Measurements from ENCODE around the gene SNRPD2. TPM values are rescaled to one million over a fixed set of nuclear protein-coding genes. Genes with fewer than 3 reads are reported as not detected.

Gene SNRPD2
- total RNA-seq (2021; fragmentation: NEBNext Ultra II Directional; extraction: Animal tissue kit (Norgen Biotek cat#: 25700)) = 759 and 761 TPM in 2 replicates
- polyA plus RNA-seq (2011; rRNA removed) = 493 and 645 TPM in 2 replicates
- 908 TPM for polyA plus RNA-seq (2011; cell fraction: cytosol; rRNA removed)
- 511 TPM for polyA plus RNA-seq (2011; cell fraction: nucleus; rRNA removed)
- 587 to 956 TPM (median 875 TPM) in 4 replicates for polyA plus RNA-seq (2012, experiment 1 of 2)
- polyA plus RNA-seq (2012, experiment 2 of 2) = 702 TPM
- 2,416 TPM for polyA plus RNA-seq (2013, experiment 1 of 2)
- 2,457 TPM for polyA plus RNA-seq (2013, experiment 2 of 2)
- polyA minus RNA-seq (2011; rRNA and poly(A)+ RNA removed) = 127 and 148 TPM in 2 replicates
- 123 TPM for polyA minus RNA-seq (2011; cell fraction: cytosol; rRNA and poly(A)+ RNA removed)
- 192 TPM for polyA minus RNA-seq (2011; cell fraction: nucleus; rRNA and poly(A)+ RNA removed)
- long read RNA-seq, experiment 1, transcript SNRPD2-201 (3 exons, 901 nt) = major isoform, 276 of 380 reads
- long read RNA-seq, experiment 1, partial matches to known transcripts = 86 of 380 reads
- long read RNA-seq, experiment 1, other reads (novel, unspliced or antisense) = 9 of 380 reads
- long read RNA-seq, experiment 2, partial matches to known transcripts = 3 of 10 reads
- long read RNA-seq, experiment 2, other reads (novel, unspliced or antisense) = 3 of 10 reads

GRCh38 chr19:45691516-45692186, at the start of gene SNRPD2:
Gene SNRPD2, minus strand, starts transcription at chr19:45691953. Its CDS starts 65 bp downstream, at chr19:45691888.
- H3K27ac ChIP-seq (ENCODE audit: low read depth, low read length) = peak within 1 kb of the TSS; percentile 79
- H3K4me3 ChIP-seq (ENCODE audit: extremely low read depth in 1 of 4, insufficient read depth in 2 of 4, low read depth in 3 of 4, low read length in 4 of 4) = peak within 1 kb of the TSS; percentile 73 to 89 (median 84)
- peak within 1 kb of the TSS; percentile 74 to 95 (median 83) for H3K9ac ChIP-seq (replicated peaks in 1 of 4; ENCODE audit: extremely low read depth in 1 of 4, low read depth in 3 of 4, low read length in 3 of 4)
- peaks cover 3% of the 10 kb centered on the region; the same call in 1 of the 2 replicates for H3K23me2 ChIP-seq (ENCODE audit: low read depth, low read length)
- DNase-seq (ENCODE audit: low read depth in 1 of 2, low spot score in 2 of 2) = peak in 1 of 2 experiments; percentile 97
- H4K8ac ChIP-seq (ENCODE audit: extremely low read depth, insufficient read depth, low read length) = peak within 1 kb of the TSS; percentile 82
- FAIRE-seq = peak; percentile 81
- H4K91ac ChIP-seq (replicated peaks; ENCODE audit: insufficient read length, low read length) = peak within 1 kb of the TSS; percentile 78
- POLR2A ChIA-PET (ENCODE audit: partially characterized antibody) = interaction anchor here (0.7 to 4.8 kb wide), 28 partner anchors 10 to 184 kb away, joined by 3 to 74 read pairs (median 4); partner anchors contain the start of genes DMWD, FBXO46, SIX5 and VASP
- H2BK120ac ChIP-seq (replicated peaks; ENCODE audit: low read depth, low read length) = no peak within 1 kb of the TSS
- 2% methylated on average over 36 of the region's 36 CpGs; no CpG with 5 or more reads in 1 of the 2 experiments for WGBS, 2 experiments (ENCODE audit: extremely low coverage in 1 of 2, insufficient coverage in 1 of 2, insufficient read length in 1 of 2, insufficient replicate concordance in 2 of 2, low coverage in 1 of 2, low lambda C conversion rate in 2 of 2, missing lambda C conversion rate in 1 of 2)
- no peaks in the 10 kb centered on the region for H3K27me3 ChIP-seq (replicated peaks in 1 of 4; ENCODE audit: control insufficient read depth in 3 of 4, extremely low read depth in 1 of 4, insufficient read depth in 3 of 4, low read length in 3 of 4)
- no peak within 1 kb of the TSS for H3K14ac ChIP-seq (ENCODE audit: insufficient read length)
- no peak within 1 kb of the TSS for H2BK12ac ChIP-seq (ENCODE audit: low read depth, low read length)
- peaks cover 14 to 37% (median 27%) of the 10 kb centered on the region in 4 experiments for H3K36me3 ChIP-seq (ENCODE audit: control insufficient read depth in 2 of 4, insufficient read depth in 4 of 4, low read length in 3 of 4)
- H3K23ac ChIP-seq (ENCODE audit: insufficient read length) = no peak within 1 kb of the TSS
- peak within 1 kb of the TSS; percentile 63 to 82 for H3K4me2 ChIP-seq (ENCODE audit: insufficient read depth in 1 of 2, low read depth in 2 of 2, low read length in 2 of 2)
- CTCF ChIA-PET (ENCODE audit: partially characterized antibody) = interaction anchor here (1.0 to 9.0 kb wide), 14 partner anchors 11 to 288 kb away, joined by 3 to 98 read pairs (median 4); no protein-coding TSS in a partner anchor
- H4K5ac ChIP-seq (ENCODE audit: insufficient read length, low read depth, low read length) = peak within 1 kb of the TSS; percentile 70
- peak within 1 kb of the TSS; percentile 61; the same call in 1 of the 2 replicates for H2AFZ ChIP-seq (ENCODE audit: low read length)
- peak within 1 kb of the TSS; percentile 82 for H3K4ac ChIP-seq (replicated peaks; ENCODE audit: insufficient read length, low read depth, low read length)
- peaks cover 3% of the 10 kb centered on the region; the same call in 1 of the 2 replicates for H3K79me1 ChIP-seq (ENCODE audit: low read depth, low read length)
- peak within 1 kb of the TSS; percentile 86 for H3K56ac ChIP-seq (replicated peaks; ENCODE audit: insufficient read length, low read depth, low read length)
- H3K9me3 ChIP-seq (ENCODE audit: insufficient read depth in 2 of 2, low read depth in 1 of 2, low read length in 1 of 2) = no peaks in the 10 kb centered on the region
- 0 out of 2 replicates have a peak within 1 kb of the TSS, but pooled peaks have one; percentile 29 for H2BK15ac ChIP-seq (ENCODE audit: low read length)
- no peaks in the 10 kb centered on the region; a peak in 1 of 7 replicates for H3K4me1 ChIP-seq (replicated peaks in 1 of 4; ENCODE audit: control insufficient read depth in 3 of 4, insufficient read depth in 4 of 4, low read length in 3 of 4)
- H4K20me1 ChIP-seq (replicated peaks in 1 of 2; ENCODE audit: control insufficient read depth in 1 of 2, insufficient read depth in 2 of 2, low read length in 2 of 2) = peaks cover 0 to 10% of the 10 kb centered on the region in 2 experiments
- no peak within 1 kb of the TSS for H2BK20ac ChIP-seq (ENCODE audit: low read length)
- H2AK5ac ChIP-seq (ENCODE audit: low read depth, low read length) = no peak within 1 kb of the TSS
- H3K18ac ChIP-seq (ENCODE audit: extremely low read depth, low read length) = peak within 1 kb of the TSS; percentile 83
- peaks cover 0 to 25% of the 10 kb centered on the region in 2 experiments; a peak in 3 of 4 replicates for H3K79me2 ChIP-seq (ENCODE audit: control insufficient read depth in 1 of 2, insufficient read depth in 2 of 2, low read length in 2 of 2)
- peak within 1 kb of the TSS; percentile 73 for H2BK5ac ChIP-seq (ENCODE audit: low read depth, low read length)
- TF ChIP-seq SP4 (IDR thresholded peaks at IDR 0.05; ENCODE audit: low read length) = no peak
- TF ChIP-seq TBP (IDR thresholded peaks at IDR 0.05; ENCODE audit: low read depth, low read length) = peak; percentile 82
- TF ChIP-seq GABPA (IDR thresholded peaks at IDR 0.05; ENCODE audit: borderline replicate concordance, insufficient read depth, low read length) = peak; percentile 92
- TF ChIP-seq RNF2 (IDR thresholded peaks at IDR 0.05; ENCODE audit: borderline replicate concordance, low read depth, low read length, missing control alignments, poor library complexity, severe bottlenecking) = no peak
- TF ChIP-seq, protein P1, sequence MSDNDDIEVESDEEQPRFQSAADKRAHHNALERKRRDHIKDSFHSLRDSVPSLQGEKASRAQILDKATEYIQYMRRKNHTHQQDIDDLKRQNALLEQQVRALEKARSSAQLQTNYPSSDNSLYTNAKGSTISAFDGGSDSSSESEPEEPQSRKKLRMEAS (IDR thresholded peaks at IDR 0.05) = peak; percentile 39; the same call in 1 of the 2 replicates
- peak; percentile 59; the same call in 1 of the 2 replicates for TF ChIP-seq KDM5A (IDR thresholded peaks at IDR 0.05; ENCODE audit: low read length)
- no peak for TF ChIP-seq EZH2 (IDR thresholded peaks at IDR 0.05; ENCODE audit: low read depth, low read length, severe bottlenecking)

All from H1 (cell line).